K562 (cell line): ENCODE results near the gene SLC25A2. TPM values are rescaled to one million over a fixed set of nuclear protein-coding genes. Genes with fewer than 3 reads are reported as not detected.

Experiments
- ATF3 ChIP-seq, 2 experiments: fragments of 450-650 bp in 1 of 2; sonication (generic) in 1 of 2; formaldehyde crosslinking in 1 of 2; IDR thresholded peaks in 1 of 2; conservative IDR thresholded peaks in 1 of 2; 2 replicates each; pipeline versions ENCODE4 v1.6.1 to v1.8.1; 2016 to 2023; ENCODE audit warnings: mild to moderate bottlenecking in 2 of 2, moderate library complexity in 2 of 2, inconsistent platforms in 1 of 2, missing genetic modification reagents in 1 of 2
- ATF7 ChIP-seq: fragments of 450-650 bp; IDR thresholded peaks from 2 replicates; pipeline ENCODE4 v1.7.1; 2014; ENCODE audit warnings: mild to moderate bottlenecking, moderate library complexity
- BCOR ChIP-seq: fragments of 450-650 bp; IDR thresholded peaks from 2 replicates; pipeline ENCODE4 v1.6.1; 2016
- CHCHD3 ChIP-seq: fragments of 250-450 bp; sonication (Bioruptor Pico); IDR thresholded peaks from 2 replicates; pipeline ENCODE4 v2.1.2; 2022; ENCODE audit warnings: mild to moderate bottlenecking
- CREB1 ChIP-seq, 2 experiments: sonication (generic) in 1 of 2; formaldehyde crosslinking in 1 of 2; IDR thresholded peaks; 2 replicates each; pipeline versions ENCODE4 v1.6.1 to v1.8.0; 2012 to 2022; ENCODE audit warnings: inconsistent platforms in 1 of 2, mild to moderate bottlenecking in 1 of 2, missing genetic modification reagents in 1 of 2, moderate library complexity in 1 of 2
- DPF2 ChIP-seq: fragments of 450-650 bp; IDR thresholded peaks from 2 replicates; pipeline ENCODE4 v1.6.1; 2016
- GATAD2A ChIP-seq: fragments of 450-650 bp; IDR thresholded peaks from 2 replicates; pipeline ENCODE4 v1.6.1; 2017
- GATAD2B ChIP-seq: fragments of 450-650 bp; IDR thresholded peaks from 2 replicates; pipeline ENCODE4 v1.6.1; 2017; ENCODE audit warnings: mild to moderate bottlenecking, borderline replicate concordance
- HNRNPK ChIP-seq: fragments of 200-400 bp; formaldehyde crosslinking; IDR thresholded peaks from one replicate; pipeline ENCODE4 v1.6.1; 2018; ENCODE audit warnings: mild to moderate bottlenecking, low read depth, low read length; ENCODE audit not compliant: poor library complexity, severe bottlenecking
- MCM2 ChIP-seq: fragments of 450-650 bp; IDR thresholded peaks from 2 replicates; pipeline ENCODE4 v1.6.1; 2017; ENCODE audit warnings: low read depth, mild to moderate bottlenecking
- NFATC3 ChIP-seq: fragments of 450-650 bp; IDR thresholded peaks from 2 replicates; pipeline ENCODE4 v1.6.1; 2017; ENCODE audit warnings: mild to moderate bottlenecking
- SRSF3 ChIP-seq: fragments of 200-400 bp; formaldehyde crosslinking; IDR thresholded peaks from 2 replicates; pipeline ENCODE4 v1.6.1; 2016; ENCODE audit warnings: mild to moderate bottlenecking, low read length, moderate library complexity; ENCODE audit not compliant: insufficient read depth
- ZFP91 ChIP-seq: sonication (generic); formaldehyde crosslinking; IDR thresholded peaks from 2 replicates; pipeline ENCODE4 v1.8.0; 2022; ENCODE audit warnings: mild to moderate bottlenecking, missing genetic modification reagents
- ZNF3 ChIP-seq: fragments of 250-450 bp; sonication (Bioruptor Pico); IDR thresholded peaks from 2 replicates; pipeline ENCODE4 v1.5.0; 2021; ENCODE audit warnings: mild to moderate bottlenecking, moderate library complexity
- ZNF589 ChIP-seq: fragments of 200-800 bp; sonication (Bioruptor generic); IDR thresholded peaks from 2 replicates; pipeline ENCODE4 v1.6.1; 2016; ENCODE audit warnings: low read depth, missing genetic modification characterization, missing compliant biosample characterization
- ZNF766 ChIP-seq: fragments of 200-800 bp; sonication (Bioruptor generic); conservative IDR thresholded peaks from 2 replicates; pipeline ENCODE4 v1.6.1; 2016; ENCODE audit warnings: missing genetic modification characterization, missing compliant biosample characterization
- polyA plus RNA-seq, 8 experiments: library from polyadenylated mRNA; depleted of rRNA in 4 of 8; stranded (reverse) in 5 of 8; unstranded in 3 of 8; fragments of >200 nt; fragmentation: Nextera tagmentation in 2 of 8; fragmentation: Illumina TruSeq in 1 of 8; extraction: Ambion mirVana in 2 of 8; extraction: Trizol in 1 of 8; gene quantifications; 2 replicates each; pipeline versions ENCODE4 v1.2.1 to v1.2.3, GENCODE V29; 2011 to 2014; ENCODE audit warnings: inconsistent platforms in 1 of 8, missing spikeins in 1 of 8
- total RNA-seq, 7 experiments: library from RNA; depleted of rRNA in 6 of 7; stranded (reverse); fragments of >200 nt in 6 of 7; fragmentation: Illumina TruSeq in 2 of 7; extraction: Trizol in 2 of 7; gene quantifications; 2 replicates each; pipeline versions ENCODE4 v1.2.1 to v1.2.3, GENCODE V29; 2011 to 2021; ENCODE audit warnings: low replicate concordance in 1 of 7
- TF ChIP-seq, protein P1 (sequence below): fragments of 150-350 bp; IDR thresholded peaks from 2 replicates; pipeline ENCODE4 v1.6.1; 2014; ENCODE audit warnings: low read depth, mild to moderate bottlenecking, low read length, borderline replicate concordance
- TF ChIP-seq, protein P2 (sequence below): fragments of 200-800 bp; sonication (Bioruptor generic); IDR thresholded peaks from 2 replicates; pipeline ENCODE4 v1.6.1; 2016; ENCODE audit warnings: missing genetic modification characterization, missing compliant biosample characterization

Gene SLC25A2
- total and polyA plus RNA-seq, 9 of the 15 experiments (the other 6 are each of a cell fraction or from before 2014, with no cell fraction given) = 0.09 to 0.11 (median 0.11) TPM; not detected in 6

GRCh38 chr5:141298376-141298775 lies 5.5 kb downstream of the SLC25A2 start (continued):
- TF ChIP-seq ZFP91 = no peak
- no peak for TF ChIP-seq GATAD2A
- TF ChIP-seq BCOR = no peak
- peak; percentile 70 for TF ChIP-seq ZNF766 (CRISPR knock-in tag)
- no peak for TF ChIP-seq ATF3 (IDR thresholded peaks at IDR 0.05)
- TF ChIP-seq ATF3 (CRISPR knock-in tag; conservative IDR thresholded peaks at IDR 0.05) = no peak
- no peak for TF ChIP-seq ATF7
- TF ChIP-seq DPF2 = peak; percentile 51
- no peak for TF ChIP-seq CREB1 (IDR thresholded peaks at IDR 0.05)
- no peak for TF ChIP-seq CREB1 (CRISPR knock-in tag; IDR thresholded peaks at IDR 0.05)
- no peak for TF ChIP-seq CHCHD3 (CRISPR knock-in tag)
- TF ChIP-seq, protein P1, sequence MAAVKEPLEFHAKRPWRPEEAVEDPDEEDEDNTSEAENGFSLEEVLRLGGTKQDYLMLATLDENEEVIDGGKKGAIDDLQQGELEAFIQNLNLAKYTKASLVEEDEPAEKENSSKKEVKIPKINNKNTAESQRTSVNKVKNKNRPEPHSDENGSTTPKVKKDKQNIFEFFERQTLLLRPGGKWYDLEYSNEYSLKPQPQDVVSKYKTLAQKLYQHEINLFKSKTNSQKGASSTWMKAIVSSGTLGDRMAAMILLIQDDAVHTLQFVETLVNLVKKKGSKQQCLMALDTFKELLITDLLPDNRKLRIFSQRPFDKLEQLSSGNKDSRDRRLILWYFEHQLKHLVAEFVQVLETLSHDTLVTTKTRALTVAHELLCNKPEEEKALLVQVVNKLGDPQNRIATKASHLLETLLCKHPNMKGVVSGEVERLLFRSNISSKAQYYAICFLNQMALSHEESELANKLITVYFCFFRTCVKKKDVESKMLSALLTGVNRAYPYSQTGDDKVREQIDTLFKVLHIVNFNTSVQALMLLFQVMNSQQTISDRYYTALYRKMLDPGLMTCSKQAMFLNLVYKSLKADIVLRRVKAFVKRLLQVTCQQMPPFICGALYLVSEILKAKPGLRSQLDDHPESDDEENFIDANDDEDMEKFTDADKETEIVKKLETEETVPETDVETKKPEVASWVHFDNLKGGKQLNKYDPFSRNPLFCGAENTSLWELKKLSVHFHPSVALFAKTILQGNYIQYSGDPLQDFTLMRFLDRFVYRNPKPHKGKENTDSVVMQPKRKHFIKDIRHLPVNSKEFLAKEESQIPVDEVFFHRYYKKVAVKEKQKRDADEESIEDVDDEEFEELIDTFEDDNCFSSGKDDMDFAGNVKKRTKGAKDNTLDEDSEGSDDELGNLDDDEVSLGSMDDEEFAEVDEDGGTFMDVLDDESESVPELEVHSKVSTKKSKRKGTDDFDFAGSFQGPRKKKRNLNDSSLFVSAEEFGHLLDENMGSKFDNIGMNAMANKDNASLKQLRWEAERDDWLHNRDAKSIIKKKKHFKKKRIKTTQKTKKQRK = no peak
- TF ChIP-seq MCM2 = no peak
- TF ChIP-seq, protein P2, sequence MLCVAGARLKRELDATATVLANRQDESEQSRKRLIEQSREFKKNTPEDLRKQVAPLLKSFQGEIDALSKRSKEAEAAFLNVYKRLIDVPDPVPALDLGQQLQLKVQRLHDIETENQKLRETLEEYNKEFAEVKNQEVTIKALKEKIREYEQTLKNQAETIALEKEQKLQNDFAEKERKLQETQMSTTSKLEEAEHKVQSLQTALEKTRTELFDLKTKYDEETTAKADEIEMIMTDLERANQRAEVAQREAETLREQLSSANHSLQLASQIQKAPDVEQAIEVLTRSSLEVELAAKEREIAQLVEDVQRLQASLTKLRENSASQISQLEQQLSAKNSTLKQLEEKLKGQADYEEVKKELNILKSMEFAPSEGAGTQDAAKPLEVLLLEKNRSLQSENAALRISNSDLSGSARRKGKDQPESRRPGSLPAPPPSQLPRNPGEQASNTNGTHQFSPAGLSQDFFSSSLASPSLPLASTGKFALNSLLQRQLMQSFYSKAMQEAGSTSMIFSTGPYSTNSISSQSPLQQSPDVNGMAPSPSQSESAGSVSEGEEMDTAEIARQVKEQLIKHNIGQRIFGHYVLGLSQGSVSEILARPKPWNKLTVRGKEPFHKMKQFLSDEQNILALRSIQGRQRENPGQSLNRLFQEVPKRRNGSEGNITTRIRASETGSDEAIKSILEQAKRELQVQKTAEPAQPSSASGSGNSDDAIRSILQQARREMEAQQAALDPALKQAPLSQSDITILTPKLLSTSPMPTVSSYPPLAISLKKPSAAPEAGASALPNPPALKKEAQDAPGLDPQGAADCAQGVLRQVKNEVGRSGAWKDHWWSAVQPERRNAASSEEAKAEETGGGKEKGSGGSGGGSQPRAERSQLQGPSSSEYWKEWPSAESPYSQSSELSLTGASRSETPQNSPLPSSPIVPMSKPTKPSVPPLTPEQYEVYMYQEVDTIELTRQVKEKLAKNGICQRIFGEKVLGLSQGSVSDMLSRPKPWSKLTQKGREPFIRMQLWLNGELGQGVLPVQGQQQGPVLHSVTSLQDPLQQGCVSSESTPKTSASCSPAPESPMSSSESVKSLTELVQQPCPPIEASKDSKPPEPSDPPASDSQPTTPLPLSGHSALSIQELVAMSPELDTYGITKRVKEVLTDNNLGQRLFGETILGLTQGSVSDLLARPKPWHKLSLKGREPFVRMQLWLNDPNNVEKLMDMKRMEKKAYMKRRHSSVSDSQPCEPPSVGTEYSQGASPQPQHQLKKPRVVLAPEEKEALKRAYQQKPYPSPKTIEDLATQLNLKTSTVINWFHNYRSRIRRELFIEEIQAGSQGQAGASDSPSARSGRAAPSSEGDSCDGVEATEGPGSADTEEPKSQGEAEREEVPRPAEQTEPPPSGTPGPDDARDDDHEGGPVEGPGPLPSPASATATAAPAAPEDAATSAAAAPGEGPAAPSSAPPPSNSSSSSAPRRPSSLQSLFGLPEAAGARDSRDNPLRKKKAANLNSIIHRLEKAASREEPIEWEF (CRISPR knock-in tag) = no peak
- no peak for TF ChIP-seq GATAD2B
- no peak for TF ChIP-seq NFATC3
- no peak for TF ChIP-seq ZNF3
- no peak for TF ChIP-seq SRSF3
- peak; percentile 91 for TF ChIP-seq ZNF589 (CRISPR knock-in tag)
- TF ChIP-seq HNRNPK = no peak
